Body of pancreas (tissue), 4 donors: ENCODE data around the gene DHRS1.

ENCODE experiments used
- CTCF ChIP-seq, 7 experiments: fragments of 450-650 bp in 4 of 7; fragments of 200-600 bp in 3 of 7; sonication (generic) in 3 of 7; IDR thresholded peaks; one replicate each; pipeline ENCODE4 v1.5.1; 2016 to 2019; ENCODE audit warnings: antibody characterized with exemption in 7 of 7
- POLR2A ChIP-seq, 3 donors: fragments of 450-650 bp; IDR thresholded peaks; one replicate each; pipeline ENCODE4 v1.6.1; 2016; ENCODE audit warnings: antibody characterized with exemption in 3 of 3, mild to moderate bottlenecking in 2 of 3

- TF ChIP-seq CTCF (IDR thresholded peaks at IDR 0.05) (no peak), POLR2A (IDR thresholded peaks at IDR 0.05) (no peak)
Measured at GRCh38 chr14:24343795-24344660, 44.4 kb upstream of the DHRS1 start.
